Nephron (organoid): ENCODE measurements around the gene TIAL1.

Experiments
- H3K27ac Mint-ChIP-seq, 3 experiments: 2 replicates each; pipeline ENCODE4 v1.8.0; 2020; ENCODE audit warnings: mixed read lengths in 3 of 3, mild to moderate bottlenecking in 2 of 3, moderate library complexity in 1 of 3
- H3K27me3 Mint-ChIP-seq: 2 replicates; pipeline ENCODE4 v1.8.0; 2021; ENCODE audit warnings: low read depth, mild to moderate bottlenecking, moderate library complexity, mixed read lengths
- H3K36me3 Mint-ChIP-seq: 2 replicates; pipeline ENCODE4 v1.8.0; 2020; ENCODE audit warnings: low read depth, mixed read lengths
- H3K4me1 Mint-ChIP-seq: 2 replicates; pipeline ENCODE4 v1.8.0; 2020; ENCODE audit warnings: mixed read lengths
- H3K4me3 Mint-ChIP-seq, 3 experiments: 2 replicates each; pipeline ENCODE4 v1.8.0; 2020; ENCODE audit warnings: mild to moderate bottlenecking in 3 of 3, mixed read lengths in 3 of 3, moderate library complexity in 2 of 3
- H3K9me3 Mint-ChIP-seq: 2 replicates; pipeline ENCODE4 v1.8.0; 2020; ENCODE audit warnings: mixed read lengths
- CTCF ChIP-seq, 3 experiments: fragments of 200-600 bp; sonication (generic); IDR thresholded peaks; one replicate each; pipeline ENCODE4 v1.5.0; 2021; ENCODE audit warnings: antibody characterized with exemption in 3 of 3; ENCODE audit not compliant: unreplicated experiment in 3 of 3

Gene TIAL1

GRCh38 chr10:119595676-119596515, 868 bp downstream of the TIAL1 start:
- H3K27me3 Mint-ChIP-seq: no peaks in the 10 kb centered on the region
- H3K4me3 Mint-ChIP-seq: peak overlapping the region; percentile 92 to 97 (median 95)
- H3K27ac Mint-ChIP-seq: peak overlapping the region; percentile 89 to 97 (median 96)
- no peak for TF ChIP-seq CTCF (IDR thresholded peaks at IDR 0.05; ENCODE audit: unreplicated experiment in 3 of 3)
- H3K9me3 Mint-ChIP-seq: no peaks in the 10 kb centered on the region
- H3K4me1 Mint-ChIP-seq: peaks cover 37% of the 10 kb centered on the region
- H3K36me3 Mint-ChIP-seq: peaks cover 23% of the 10 kb centered on the region

GRCh38 chr10:119595134-119595675, 1.6 kb downstream of the TIAL1 start:
- Mint-ChIP-seq H3K36me3 (peaks cover 23% of the 10 kb centered on the region), H3K4me3 (peak overlapping the region; percentile 92 to 97 (median 95)), H3K27ac (peak overlapping the region; percentile 89 to 97 (median 96)), H3K27me3 (no peaks in the 10 kb centered on the region), H3K4me1 (peaks cover 37% of the 10 kb centered on the region), H3K9me3 (no peaks in the 10 kb centered on the region)
- TF ChIP-seq CTCF (IDR thresholded peaks at IDR 0.05; ENCODE audit: unreplicated experiment in 3 of 3): no peak

- Mint-ChIP-seq H3K9me3 (no peaks in the 10 kb centered on the region), H3K4me3 (no peak overlapping the region), H3K4me1 (peaks cover 16% of the 10 kb centered on the region), H3K27me3 (no peaks in the 10 kb centered on the region), H3K36me3 (peaks cover 20% of the 10 kb centered on the region), H3K27ac (no peak overlapping the region)
- no peak for TF ChIP-seq CTCF (IDR thresholded peaks at IDR 0.05; ENCODE audit: unreplicated experiment in 3 of 3)
These were observed 8.7 kb downstream of the TIAL1 start for GRCh38 chr10:119588071-119588470.

GRCh38 chr10:119578355-119578754, 18.4 kb downstream of the TIAL1 start:
- Mint-ChIP-seq H3K4me1 (no peaks in the 10 kb centered on the region), H3K9me3 (no peaks in the 10 kb centered on the region), H3K36me3 (peaks cover 62% of the 10 kb centered on the region), H3K27me3 (no peaks in the 10 kb centered on the region), H3K27ac (no peak overlapping the region), H3K4me3 (no peak overlapping the region)
- TF ChIP-seq CTCF (IDR thresholded peaks at IDR 0.05; ENCODE audit: unreplicated experiment in 3 of 3): no peak

DNA sequence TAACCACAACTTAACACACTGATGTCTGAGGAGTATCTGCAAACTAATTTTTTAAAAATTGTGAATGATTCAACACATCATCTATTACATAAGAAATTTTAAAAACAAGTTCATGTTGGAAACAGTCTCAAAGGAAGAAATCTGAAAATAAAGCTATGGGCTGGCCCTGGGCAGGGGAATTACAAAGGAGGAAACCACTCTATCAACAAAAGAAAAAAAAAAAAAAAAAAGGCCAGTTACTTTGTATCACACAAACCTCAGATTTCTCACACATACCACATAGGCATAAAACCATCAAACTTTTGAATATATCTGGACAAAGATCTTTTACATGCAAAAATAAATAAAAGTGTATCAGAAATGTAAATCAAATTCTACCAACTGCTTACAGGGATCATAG, 20.8 kb downstream of the TIAL1 start:
- no peak for TF ChIP-seq CTCF (IDR thresholded peaks at IDR 0.05; ENCODE audit: unreplicated experiment in 3 of 3)
- no peaks in the 10 kb centered on the region for H3K4me1 Mint-ChIP-seq
- no peak overlapping the region for H3K4me3 Mint-ChIP-seq
- H3K36me3 Mint-ChIP-seq: peaks cover 60% of the 10 kb centered on the region
- no peaks in the 10 kb centered on the region for H3K27me3 Mint-ChIP-seq
- H3K9me3 Mint-ChIP-seq: no peaks in the 10 kb centered on the region
- H3K27ac Mint-ChIP-seq: no peak overlapping the region
